Skin epidermis (tissue), 12 donors: ENCODE results near the gene CLPTM1L.
"Not testable (repeated sequence)": the region's sequence is repeated elsewhere in the genome, so short reads cannot be mapped to it uniquely, and the experiment has no call there.

Experiments used
- H3K27ac ChIP-seq, 21 experiments: fragments of 200-600 bp; sonication (generic) in 11 of 21; one replicate each; pipeline ENCODE4 v1.5.0; 2020; ENCODE audit warnings: mild to moderate bottlenecking in 3 of 21, inconsistent platforms in 2 of 21, moderate library complexity in 2 of 21
- H3K4me3 ChIP-seq, 7 experiments: fragments of 200-600 bp; sonication (generic) in 2 of 7; one replicate each; pipeline ENCODE4 v1.5.0; 2020; ENCODE audit warnings: inconsistent platforms in 2 of 7, mild to moderate bottlenecking in 2 of 7, moderate library complexity in 1 of 7

Gene CLPTM1L

GRCh38 chr5:1299511-1299850 is 45.4 kb downstream of the CLPTM1L start:
- H3K4me3 ChIP-seq: no peak overlapping the region
- no peak overlapping the region for H3K27ac ChIP-seq

- Histone ChIP-seq H3K4me3 (no peak overlapping the region), H3K27ac (no peak overlapping the region)
Measured at GRCh38 chr5:1298723-1299510, 46.0 kb downstream of the CLPTM1L start.

GRCh38 chr5:1298067-1298551 is 46.8 kb downstream of the CLPTM1L start:
- H3K4me3 ChIP-seq: no peak overlapping the region

GRCh38 chr5:1297243-1297642 is 47.7 kb downstream of the CLPTM1L start:
- Histone ChIP-seq H3K4me3 (no peak overlapping the region), H3K27ac (no peak overlapping the region)

More at GRCh38 chr5:1298067-1298551, 46.8 kb downstream of the CLPTM1L start:
- H3K27ac ChIP-seq: no peak overlapping the region

- H3K27ac ChIP-seq: no peak overlapping the region
- peak overlapping the region in 1 of 7 experiments; percentile 30 for H3K4me3 ChIP-seq
Measured at GRCh38 chr5:1295650-1296037, 49.3 kb downstream of the CLPTM1L start.

- Histone ChIP-seq H3K27ac (no peak within 1 kb of the TSS), H3K4me3 (peak within 1 kb of the TSS in 4 of 7 experiments; percentile 12 to 30 (median 22))
Measured at GRCh38 chr5:1294835-1295649, 49.9 kb downstream of the CLPTM1L start, which contains the start of gene TERT. Gene TERT, minus strand, starts transcription at chr5:1295068. Its CDS starts 79 bp downstream, at chr5:1294989.

- Histone ChIP-seq H3K27ac (no peak overlapping the region), H3K4me3 (peak overlapping the region in 4 of 7 experiments; percentile 12 to 30 (median 22))
Measured at GRCh38 chr5:1294206-1294834, 50.6 kb downstream of the CLPTM1L start.

GRCh38 chr5:1293416-1294205 is 51.3 kb downstream of the CLPTM1L start:
- no peak overlapping the region for H3K4me3 ChIP-seq

GRCh38 chr5:1292846-1293415 is 52.0 kb downstream of the CLPTM1L start:
- H3K4me3 ChIP-seq: no peak overlapping the region
- no peak overlapping the region for H3K27ac ChIP-seq

More at GRCh38 chr5:1293416-1294205, 51.3 kb downstream of the CLPTM1L start:
- no peak overlapping the region for H3K27ac ChIP-seq

- Histone ChIP-seq H3K27ac (no peak overlapping the region), H3K4me3 (no peak overlapping the region)
Measured at GRCh38 chr5:1292139-1292538, 52.8 kb downstream of the CLPTM1L start.

GRCh38 chr5:1291611-1292080 is 53.3 kb downstream of the CLPTM1L start:
- no peak overlapping the region for H3K4me3 ChIP-seq
- no peak overlapping the region for H3K27ac ChIP-seq

GRCh38 chr5:1290956-1291355 is 53.9 kb downstream of the CLPTM1L start:
- not testable (repeated sequence) for H3K27ac ChIP-seq, H3K4me3 ChIP-seq

GRCh38 chr5:1289559-1289958 is 55.3 kb downstream of the CLPTM1L start:
- not testable (repeated sequence) for H3K27ac ChIP-seq

GRCh38 chr5:1288439-1289335 is 56.2 kb downstream of the CLPTM1L start:
- no peak overlapping the region for H3K27ac ChIP-seq
- H3K4me3 ChIP-seq: no peak overlapping the region

More at GRCh38 chr5:1289559-1289958, 55.3 kb downstream of the CLPTM1L start:
- not testable (repeated sequence) for H3K4me3 ChIP-seq

- Histone ChIP-seq H3K27ac (no peak overlapping the region), H3K4me3 (no peak overlapping the region)
Measured at GRCh38 chr5:1285883-1286291, 59.0 kb downstream of the CLPTM1L start.

- Histone ChIP-seq H3K27ac (no peak overlapping the region), H3K4me3 (no peak overlapping the region)
Measured at GRCh38 chr5:1285141-1285540, 59.8 kb downstream of the CLPTM1L start.

GRCh38 chr5:1284336-1284970 is 60.4 kb downstream of the CLPTM1L start:
- H3K27ac ChIP-seq, H3K4me3 ChIP-seq: not testable (repeated sequence)

- H3K27ac ChIP-seq, H3K4me3 ChIP-seq: not testable (repeated sequence)
Measured at GRCh38 chr5:1283729-1284041, 61.2 kb downstream of the CLPTM1L start.
